ENCODE measurements around the gene PDGFRA.
A peak's percentile ranks its signal among the peaks of the same experiment; 100 is the strongest.

Gene PDGFRA

DNA sequence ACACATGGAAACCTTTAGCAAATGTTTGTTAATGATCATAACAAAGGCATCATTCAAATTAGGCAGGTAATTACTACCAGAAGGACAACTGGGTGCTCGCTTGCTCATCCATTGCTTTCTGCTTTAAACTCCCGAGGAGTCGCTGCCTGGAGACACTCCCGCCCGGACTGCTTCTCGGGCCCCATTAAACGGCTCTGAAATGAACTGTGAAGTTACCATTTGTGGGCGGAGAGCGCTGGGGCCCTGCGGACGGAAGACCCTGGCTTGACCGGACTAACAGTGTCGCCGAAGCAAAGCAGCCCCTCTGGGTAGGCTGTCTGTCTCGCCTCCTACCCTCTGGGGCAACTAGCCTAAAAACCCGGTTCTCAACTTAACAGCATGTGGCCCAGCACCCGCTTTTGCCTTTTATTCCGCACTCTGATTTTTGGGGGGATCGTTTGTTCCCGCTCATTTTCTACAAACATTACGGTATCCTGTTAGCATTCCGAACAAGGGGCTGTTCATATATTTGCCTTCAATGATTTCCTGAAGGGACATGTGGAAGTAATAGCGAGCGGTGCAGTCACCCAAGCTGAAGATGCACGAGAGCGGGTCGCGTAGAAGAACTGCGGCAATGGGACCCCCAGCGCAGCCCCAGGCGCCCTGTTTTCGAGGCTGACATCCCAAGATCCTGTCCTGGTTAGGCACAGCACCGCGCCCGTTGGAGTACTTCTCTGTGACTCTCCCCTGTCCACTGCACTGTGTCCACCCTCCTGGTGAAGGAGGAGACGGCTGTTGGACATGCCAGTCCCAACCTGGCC, 1.6 kb upstream of the PDGFRA start:
- H3K4me3 ChIP-seq (ENCODE audit: low read depth, low read length): peak overlapping the region; percentile 23
- no peak for DNase-seq (ENCODE audit: low read depth)
- TF ChIP-seq, protein P1, sequence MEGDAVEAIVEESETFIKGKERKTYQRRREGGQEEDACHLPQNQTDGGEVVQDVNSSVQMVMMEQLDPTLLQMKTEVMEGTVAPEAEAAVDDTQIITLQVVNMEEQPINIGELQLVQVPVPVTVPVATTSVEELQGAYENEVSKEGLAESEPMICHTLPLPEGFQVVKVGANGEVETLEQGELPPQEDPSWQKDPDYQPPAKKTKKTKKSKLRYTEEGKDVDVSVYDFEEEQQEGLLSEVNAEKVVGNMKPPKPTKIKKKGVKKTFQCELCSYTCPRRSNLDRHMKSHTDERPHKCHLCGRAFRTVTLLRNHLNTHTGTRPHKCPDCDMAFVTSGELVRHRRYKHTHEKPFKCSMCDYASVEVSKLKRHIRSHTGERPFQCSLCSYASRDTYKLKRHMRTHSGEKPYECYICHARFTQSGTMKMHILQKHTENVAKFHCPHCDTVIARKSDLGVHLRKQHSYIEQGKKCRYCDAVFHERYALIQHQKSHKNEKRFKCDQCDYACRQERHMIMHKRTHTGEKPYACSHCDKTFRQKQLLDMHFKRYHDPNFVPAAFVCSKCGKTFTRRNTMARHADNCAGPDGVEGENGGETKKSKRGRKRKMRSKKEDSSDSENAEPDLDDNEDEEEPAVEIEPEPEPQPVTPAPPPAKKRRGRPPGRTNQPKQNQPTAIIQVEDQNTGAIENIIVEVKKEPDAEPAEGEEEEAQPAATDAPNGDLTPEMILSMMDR (IDR thresholded peaks at IDR 0.05; ENCODE audit: low read depth, low read length, missing control alignments): no peak

GRCh38 chr4:54228056-54228527, 1.0 kb upstream of the PDGFRA start:
- DNase-seq (ENCODE audit: low read depth): no peak
- H3K4me3 ChIP-seq (ENCODE audit: low read depth, low read length): peak overlapping the region; percentile 23
- TF ChIP-seq, protein P1 (IDR thresholded peaks at IDR 0.05; ENCODE audit: low read depth, low read length, missing control alignments): peak; percentile 72

DNA sequence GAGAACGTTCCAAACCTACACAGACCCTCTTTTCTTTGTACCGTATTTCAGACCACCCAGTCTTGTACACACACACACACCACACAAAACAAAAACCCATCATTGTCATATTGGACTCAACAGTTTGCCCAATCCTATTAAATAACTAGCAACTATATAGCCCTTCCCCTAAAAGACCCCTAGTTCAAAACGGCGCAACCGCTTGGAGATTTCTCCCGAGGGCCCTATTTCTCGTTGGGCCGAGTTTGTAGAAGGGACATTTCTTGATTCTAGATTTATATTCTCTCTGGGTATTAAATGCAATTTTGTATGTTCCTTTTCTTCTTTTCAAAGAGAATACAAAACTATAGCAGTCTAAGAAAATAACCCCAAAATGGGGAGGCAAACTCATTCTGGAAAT, 547 bp upstream of the PDGFRA start:
- TF ChIP-seq, protein P1 (IDR thresholded peaks at IDR 0.05; ENCODE audit: low read depth, low read length, missing control alignments): no peak
- no peak overlapping the region for H3K4me3 ChIP-seq (ENCODE audit: low read depth, low read length)
- no peak for DNase-seq (ENCODE audit: low read depth)

- H3K4me3 ChIP-seq (ENCODE audit: low read depth, low read length): no peak overlapping the region
- TF ChIP-seq, protein P1 (IDR thresholded peaks at IDR 0.05; ENCODE audit: low read depth, low read length, missing control alignments): no peak
- DNase-seq (ENCODE audit: low read depth): no peak
Measured at GRCh38 chr4:54229631-54230483, 764 bp downstream of the PDGFRA start.

GRCh38 chr4:54230484-54231418, 1.7 kb downstream of the PDGFRA start:
- no peak overlapping the region for H3K4me3 ChIP-seq (ENCODE audit: low read depth, low read length)
- no peak for DNase-seq (ENCODE audit: low read depth)
- TF ChIP-seq, protein P1 (IDR thresholded peaks at IDR 0.05; ENCODE audit: low read depth, low read length, missing control alignments): no peak

DNA sequence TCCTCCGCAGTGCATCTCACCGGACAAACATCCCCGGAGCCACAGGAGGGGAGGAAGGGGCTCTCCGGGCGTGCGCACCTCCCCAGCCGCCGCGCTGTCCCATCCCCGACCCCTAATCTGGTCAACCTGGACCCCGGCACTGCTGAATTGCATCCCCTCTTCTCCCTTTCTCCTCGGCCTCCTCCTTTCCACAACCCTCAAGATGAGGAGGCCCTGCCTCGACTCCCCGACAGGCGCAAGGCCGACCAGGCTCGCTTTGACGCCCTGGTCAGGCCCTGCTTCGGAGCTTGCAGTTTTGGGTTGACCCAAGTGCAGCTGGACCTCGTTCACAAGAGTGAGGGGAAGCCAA, 2.3 kb downstream of the PDGFRA start:
- DNase-seq (ENCODE audit: low read depth): no peak
- H3K4me3 ChIP-seq (ENCODE audit: low read depth, low read length): no peak overlapping the region
- TF ChIP-seq, protein P1 (IDR thresholded peaks at IDR 0.05; ENCODE audit: low read depth, low read length, missing control alignments): no peak

All from GM12864 (cell line).